CD4-positive, alpha-beta T cell (primary cell): Measurements from ENCODE around the gene CCT7. TPM values are rescaled to one million over a fixed set of nuclear protein-coding genes. Genes with fewer than 3 reads are reported as not detected.

ENCODE experiments used
- ATAC-seq: fragments of 200-7000 bp; cut with Tn5 transposase; one replicate; pipeline ENCODE4 v1.10.0; 2022; ENCODE audit warnings: mild to moderate bottlenecking; ENCODE audit not compliant: poor library complexity
- CTCF ChIA-PET: fragments of 350-600 bp; sonication (Branson Sonifier 250); formaldehyde crosslinking; loops from one replicate; lab custom pipeline; 2021; ENCODE audit warnings: antibody characterized with exemption, inconsistent platforms; lab: Charles Lee
- POLR2A ChIA-PET: fragments of 350-600 bp; sonication (Branson Sonifier 250); formaldehyde crosslinking; loops from one replicate; lab custom pipeline; 2021; ENCODE audit warnings: antibody characterized with exemption, inconsistent platforms; lab: Charles Lee
- DNase-seq, 14 experiments: peaks; one replicate each; pipeline ENCODE4 v3.0.0-alpha.2; 2013 to 2020; ENCODE audit warnings: mixed read lengths in 2 of 14
- H3K27ac ChIP-seq, 2 donors: one replicate each; pipeline versions ENCODE4 v1.5.1 to v1.7.0; 2013; ENCODE audit warnings: low read length in 2 of 2, low read depth in 1 of 2, mild to moderate bottlenecking in 1 of 2
- H3K27me3 ChIP-seq, 2 experiments: 1 replicate in 1 of 2; 2 replicates in 1 of 2; pipeline versions ENCODE4 v1.6.1 to v1.7.0; 2013; ENCODE audit warnings: low read length in 2 of 2, control low read depth in 1 of 2, mild to moderate bottlenecking in 1 of 2, moderate library complexity in 1 of 2; ENCODE audit not compliant: insufficient read depth in 2 of 2, control insufficient read depth in 1 of 2
- H3K36me3 ChIP-seq: one replicate; pipeline ENCODE4 v1.6.1; 2013; ENCODE audit warnings: low read length, control low read depth; ENCODE audit not compliant: insufficient read depth
- H3K4me1 ChIP-seq: one replicate; pipeline ENCODE4 v1.6.1; 2013; ENCODE audit warnings: low read length, control low read depth; ENCODE audit not compliant: insufficient read depth
- H3K4me3 ChIP-seq: one replicate; pipeline ENCODE4 v1.5.1; 2013; ENCODE audit warnings: mild to moderate bottlenecking, low read length, moderate library complexity
- H3K9me3 ChIP-seq, 2 experiments: 1 replicate in 1 of 2; 2 replicates in 1 of 2; pipeline versions ENCODE4 v1.6.1 to v1.7.0; 2013; ENCODE audit warnings: low read length in 2 of 2, mild to moderate bottlenecking in 2 of 2, control low read depth in 1 of 2, moderate library complexity in 1 of 2; ENCODE audit not compliant: control insufficient read depth in 1 of 2, insufficient read depth in 1 of 2
- H3K27ac Mint-ChIP-seq: one replicate; pipeline ENCODE4 v1.8.0; 2020; ENCODE audit warnings: mixed read lengths
- H3K27me3 Mint-ChIP-seq: one replicate; pipeline ENCODE4 v1.8.0; 2021; ENCODE audit warnings: mixed read lengths
- H3K36me3 Mint-ChIP-seq: one replicate; pipeline ENCODE4 v1.8.0; 2021; ENCODE audit warnings: low read depth, mixed read lengths
- H3K4me1 Mint-ChIP-seq: one replicate; pipeline ENCODE4 v1.8.0; 2021; ENCODE audit warnings: low read depth, mixed read lengths
- H3K4me3 Mint-ChIP-seq: one replicate; pipeline ENCODE4 v1.8.0; 2020; ENCODE audit warnings: mild to moderate bottlenecking, mixed read lengths
- H3K9me3 Mint-ChIP-seq: one replicate; pipeline ENCODE4 v1.8.0; 2020; ENCODE audit warnings: mixed read lengths
- intact Hi-C, 2 experiments: fragments of 100-400 bp; cut with DNase I in 1 of 2; cut with micrococcal nuclease in 1 of 2; formaldehyde crosslinking; loops; one replicate each; pipeline versions ENCODE4 v1.15.1 to v1.9.0; 2023 to 2025; cut with DNase I, micrococcal nuclease
- total RNA-seq, 174 experiments: library from RNA in 2 of 174; stranded (reverse) in 2 of 174; gene quantifications; one replicate each; pipeline ENCODE4 v1.2.3 and lab custom pipeline; 2021 to 2026
- TF ChIP-seq, protein P1 (sequence below): fragments of 200-600 bp; IDR thresholded peaks from one replicate; pipeline ENCODE4 v1.8.0; 2022; ENCODE audit warnings: antibody characterized with exemption, mild to moderate bottlenecking

Gene CCT7
- total RNA-seq, 2 experiments from 2014 or later = 86.9 to 96.9 TPM

DNA sequence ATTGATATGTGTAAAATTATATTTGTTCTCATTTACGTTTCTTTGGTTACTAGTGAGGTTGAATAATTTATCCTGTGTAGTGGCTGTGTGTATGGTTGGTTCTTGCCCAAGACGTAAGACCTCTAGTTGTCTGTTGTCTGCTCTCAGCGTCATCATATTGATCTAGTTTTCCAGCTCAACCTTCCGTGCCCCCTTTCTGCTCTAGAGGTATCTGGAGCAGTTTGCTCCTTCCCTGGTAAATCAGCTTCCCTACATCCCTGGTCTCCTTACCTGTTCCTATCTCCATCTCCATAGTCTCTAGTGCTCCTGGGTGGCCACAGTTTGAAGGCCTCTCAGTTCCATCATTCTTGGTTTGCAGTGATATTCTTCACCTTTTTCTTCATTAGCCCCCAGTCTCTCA is 18.9 kb upstream of the CCT7 start:
- TF ChIP-seq, protein P1, sequence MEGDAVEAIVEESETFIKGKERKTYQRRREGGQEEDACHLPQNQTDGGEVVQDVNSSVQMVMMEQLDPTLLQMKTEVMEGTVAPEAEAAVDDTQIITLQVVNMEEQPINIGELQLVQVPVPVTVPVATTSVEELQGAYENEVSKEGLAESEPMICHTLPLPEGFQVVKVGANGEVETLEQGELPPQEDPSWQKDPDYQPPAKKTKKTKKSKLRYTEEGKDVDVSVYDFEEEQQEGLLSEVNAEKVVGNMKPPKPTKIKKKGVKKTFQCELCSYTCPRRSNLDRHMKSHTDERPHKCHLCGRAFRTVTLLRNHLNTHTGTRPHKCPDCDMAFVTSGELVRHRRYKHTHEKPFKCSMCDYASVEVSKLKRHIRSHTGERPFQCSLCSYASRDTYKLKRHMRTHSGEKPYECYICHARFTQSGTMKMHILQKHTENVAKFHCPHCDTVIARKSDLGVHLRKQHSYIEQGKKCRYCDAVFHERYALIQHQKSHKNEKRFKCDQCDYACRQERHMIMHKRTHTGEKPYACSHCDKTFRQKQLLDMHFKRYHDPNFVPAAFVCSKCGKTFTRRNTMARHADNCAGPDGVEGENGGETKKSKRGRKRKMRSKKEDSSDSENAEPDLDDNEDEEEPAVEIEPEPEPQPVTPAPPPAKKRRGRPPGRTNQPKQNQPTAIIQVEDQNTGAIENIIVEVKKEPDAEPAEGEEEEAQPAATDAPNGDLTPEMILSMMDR = no peak
- peak overlapping the region; percentile 81 for H3K27ac Mint-ChIP-seq
- intact Hi-C loops = loop anchor here in 1 of 2 experiments (2.0 to 10.0 kb wide), 2 partner anchors 144 to 1440 kb away; partner anchors contain the start of genes SEMA4F and SFXN5

DNA sequence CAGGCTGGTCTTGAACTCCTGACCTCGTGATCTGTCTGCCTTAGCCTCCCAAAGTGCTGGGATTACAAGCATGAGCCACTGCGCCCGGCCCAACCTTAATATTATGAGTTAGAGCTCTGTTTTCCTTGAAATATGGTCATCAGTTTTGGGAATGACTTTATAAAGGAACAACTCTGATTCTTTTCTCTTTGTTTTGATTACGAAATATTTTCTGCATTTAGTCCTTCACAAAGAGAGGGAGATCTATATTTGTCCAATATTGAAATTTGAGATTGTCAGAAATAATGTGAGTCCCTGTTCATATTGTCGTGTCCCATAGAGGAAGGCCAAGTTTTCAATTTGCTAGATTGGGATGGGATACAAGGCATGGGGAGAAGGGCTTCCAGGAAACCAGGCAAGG is 16.9 kb upstream of the CCT7 start:
- intact Hi-C loops = loop anchor here in 1 of 2 experiments (1.0 to 10.0 kb wide), 2 partner anchors 13 to 1438 kb away; partner anchors contain the start of gene SEMA4F
- H3K27ac ChIP-seq = no peak overlapping the region
- peaks cover 37% of the 10 kb centered on the region for H3K4me1 Mint-ChIP-seq
- H3K4me3 Mint-ChIP-seq = no peak overlapping the region
- TF ChIP-seq, protein P1 = no peak
- H3K36me3 ChIP-seq = peaks cover 35% of the 10 kb centered on the region
- DNase-seq (no peak), ATAC-seq (no peak)
- no peaks in the 10 kb centered on the region for H3K27me3 Mint-ChIP-seq
- H3K4me1 ChIP-seq = peaks cover 30% of the 10 kb centered on the region
- no peaks in the 10 kb centered on the region for H3K9me3 Mint-ChIP-seq
- no peaks in the 10 kb centered on the region for H3K9me3 ChIP-seq
- ChIA-PET POLR2A (no interaction called here), CTCF (interaction anchor here (1.8 kb wide), 1 partner anchor 40 kb away, joined by 6 read pairs; no protein-coding TSS in a partner anchor)
- H3K36me3 Mint-ChIP-seq = peaks cover 42% of the 10 kb centered on the region
- no peaks in the 10 kb centered on the region for H3K27me3 ChIP-seq
- H3K27ac Mint-ChIP-seq = no peak overlapping the region
- H3K4me3 ChIP-seq = no peak overlapping the region

More for the DNA sequence above, 18.9 kb upstream of the CCT7 start:
- peaks cover under 1% of the 10 kb centered on the region for H3K27me3 Mint-ChIP-seq
- no peaks in the 10 kb centered on the region for H3K27me3 ChIP-seq
- no peak overlapping the region for H3K27ac ChIP-seq
- H3K4me3 Mint-ChIP-seq = peak overlapping the region; percentile 90
- DNase-seq (no peak), ATAC-seq (no peak)
- peaks cover 23% of the 10 kb centered on the region for H3K36me3 Mint-ChIP-seq
- H3K9me3 Mint-ChIP-seq = no peaks in the 10 kb centered on the region
- H3K9me3 ChIP-seq = no peaks in the 10 kb centered on the region
- no peak overlapping the region for H3K4me3 ChIP-seq
- H3K36me3 ChIP-seq = peaks cover 16% of the 10 kb centered on the region
- peaks cover 37% of the 10 kb centered on the region for H3K4me1 Mint-ChIP-seq
- ChIA-PET POLR2A (interaction anchor here (1.1 to 2.2 kb wide), 2 partner anchors 18 to 171 kb away, joined by 4 to 18 read pairs; partner anchors contain the start of genes ALMS1, CCT7 and PRADC1), CTCF (interaction anchor here (0.6 to 4.3 kb wide), 3 partner anchors 19 to 197 kb away, joined by 3 to 52 read pairs (median 3); partner anchors contain the start of gene CCT7)
- peaks cover 32% of the 10 kb centered on the region for H3K4me1 ChIP-seq

DNA sequence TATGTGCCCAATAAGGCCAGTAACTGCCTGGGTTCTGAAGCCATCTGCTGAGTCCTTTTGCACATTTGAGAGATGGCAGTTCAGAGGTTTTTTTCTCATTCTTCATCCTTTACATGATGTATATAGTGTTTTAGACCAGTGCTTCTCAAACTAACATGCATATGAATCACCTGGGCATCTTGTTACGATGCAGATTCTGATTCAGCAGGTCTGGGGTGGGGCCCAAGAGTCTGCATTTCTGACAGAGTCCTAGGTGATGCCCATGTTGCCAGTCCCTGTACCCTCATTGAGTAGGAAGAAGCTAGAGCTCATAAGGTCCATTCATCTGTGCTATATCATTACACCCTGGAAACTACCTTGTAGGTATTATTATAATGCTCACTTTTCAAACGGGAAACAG is 16.3 kb upstream of the CCT7 start:
- TF ChIP-seq, protein P1 = no peak
- Mint-ChIP-seq H3K27ac (no peak overlapping the region), H3K4me3 (peak overlapping the region; percentile 27), H3K9me3 (no peaks in the 10 kb centered on the region), H3K36me3 (peaks cover 49% of the 10 kb centered on the region), H3K27me3 (no peaks in the 10 kb centered on the region), H3K4me1 (peaks cover 30% of the 10 kb centered on the region)
- H3K27me3 ChIP-seq = no peaks in the 10 kb centered on the region
- ATAC-seq (no peak), DNase-seq (no peak)
- H3K36me3 ChIP-seq = peaks cover 42% of the 10 kb centered on the region
- CTCF ChIA-PET = interaction anchor here (1.8 kb wide), 1 partner anchor 41 kb away, joined by 6 read pairs; no protein-coding TSS in a partner anchor
- intact Hi-C loops = loop anchor here in 1 of 2 experiments (1.0 to 10.0 kb wide), 2 partner anchors 12 to 1437 kb away; partner anchors contain the start of gene SEMA4F
- no peak overlapping the region for H3K27ac ChIP-seq
- POLR2A ChIA-PET = interaction anchor here (1.1 kb wide), 1 partner anchor 16 kb away, joined by 6 read pairs; the partner anchor contains the start of genes CCT7 and PRADC1
- H3K4me1 ChIP-seq = peaks cover 24% of the 10 kb centered on the region
- H3K4me3 ChIP-seq = no peak overlapping the region
- H3K9me3 ChIP-seq = no peaks in the 10 kb centered on the region
